Colonic mucosa (tissue), 4 donors: ENCODE results near the gene WDR38. TPM values are rescaled to one million over a fixed set of nuclear protein-coding genes. Genes with fewer than 3 reads are reported as not detected.

Source experiments
- DNase-seq: peaks from one replicate; pipeline ENCODE4 v3.0.0-alpha.2; 2020
- H3K27ac ChIP-seq: fragments of 200-600 bp; one replicate; pipeline ENCODE4 v1.8.0; 2021
- H3K27me3 ChIP-seq: fragments of 200-600 bp; one replicate; pipeline ENCODE4 v1.8.0; 2021
- H3K36me3 ChIP-seq: fragments of 200-600 bp; one replicate; pipeline ENCODE4 v1.8.0; 2021
- H3K4me1 ChIP-seq: fragments of 200-600 bp; one replicate; pipeline ENCODE4 v1.8.0; 2021; ENCODE audit warnings: mild to moderate bottlenecking
- H3K4me3 ChIP-seq: fragments of 200-600 bp; one replicate; pipeline ENCODE4 v1.8.0; 2021
- H3K9ac ChIP-seq, 2 donors: one replicate each; pipeline ENCODE4 v1.7.0; 2013; ENCODE audit warnings: control low read depth in 2 of 2, low read depth in 2 of 2, low read length in 2 of 2
- H3K9me3 ChIP-seq: fragments of 200-600 bp; one replicate; pipeline ENCODE4 v1.8.0; 2021
- CTCF ChIP-seq: fragments of 200-600 bp; IDR thresholded peaks from one replicate; pipeline ENCODE4 v1.8.0; 2022; ENCODE audit warnings: antibody characterized with exemption, mild to moderate bottlenecking
- intact Hi-C: fragments of 100-400 bp; cut with DNase I; formaldehyde crosslinking; loops from one replicate; pipeline ENCODE4 v1.14.1; 2022
- total RNA-seq, 2 donors: library from RNA; stranded (reverse); fragmentation: NEBNext Ultra II Directional in 1 of 2; extraction: Animal tissue kit (Norgen Biotek cat#: 25700) in 1 of 2; gene quantifications; one replicate each; pipeline ENCODE4 v1.2.1, GENCODE V29; 2021
- donor health status: healthy.
- donor health status: DM: no; HTN: no; CAD: no.
- donor health status: DM: no; HTN: no; CAD: no.

The WDR38 gene
- total RNA-seq, 2 donors from 2014 or later, result not detected

- no peak for TF ChIP-seq CTCF
Measured at GRCh38 chr9:124859803-124860581, 6.7 kb downstream of the WDR38 start.

GRCh38 chr9:124860582-124861341 is 7.5 kb downstream of the WDR38 start:
- no peaks in the 10 kb centered on the region for H3K27me3 ChIP-seq
- peak overlapping the region; percentile 77 for H3K4me3 ChIP-seq
- H3K36me3 ChIP-seq, result peaks cover 20% of the 10 kb centered on the region
- peaks cover 18% of the 10 kb centered on the region for H3K4me1 ChIP-seq
- no peak for DNase-seq
- peak overlapping the region; percentile 81 for H3K27ac ChIP-seq
- peak overlapping the region; percentile 80 to 87 for H3K9ac ChIP-seq
- TF ChIP-seq CTCF, result no peak
- no peaks in the 10 kb centered on the region for H3K9me3 ChIP-seq
- intact Hi-C loops, result loop anchor here (2.0 kb wide), 1 partner anchor 282 kb away; the partner anchor contains the start of gene SCAI

More at GRCh38 chr9:124859803-124860581, 6.7 kb downstream of the WDR38 start:
- DNase-seq, result no peak
- Histone ChIP-seq H3K36me3 (peaks cover 20% of the 10 kb centered on the region), H3K9ac (peak overlapping the region; percentile 80 to 87), H3K27ac (no peak overlapping the region), H3K9me3 (no peaks in the 10 kb centered on the region), H3K27me3 (no peaks in the 10 kb centered on the region), H3K4me1 (peaks cover 18% of the 10 kb centered on the region), H3K4me3 (peak overlapping the region; percentile 77)
- intact Hi-C loops, result loop anchor here (2.0 kb wide), 1 partner anchor 283 kb away; the partner anchor contains the start of gene SCAI

GRCh38 chr9:124861342-124862229 is 8.3 kb downstream of the WDR38 start, which contains the start of the genes ARPC5L and RPL35:
TSS of gene ARPC5L (plus strand) at chr9:124862130. CDS start at chr9:124869291, 7,161 bp downstream.
TSS of gene RPL35 (minus strand) at chr9:124861957. CDS start at chr9:124861912, 45 bp downstream.
- H3K27me3 ChIP-seq, result no peaks in the 10 kb centered on the region
- TF ChIP-seq CTCF, result peak; percentile 20
- peaks cover 20% of the 10 kb centered on the region for H3K36me3 ChIP-seq
- peak; percentile 96 for DNase-seq
- H3K9ac ChIP-seq, result peak within 1 kb of the TSS; percentile 80 to 87
- peaks cover 18% of the 10 kb centered on the region for H3K4me1 ChIP-seq
- H3K4me3 ChIP-seq, result peak within 1 kb of the TSS; percentile 77
- H3K27ac ChIP-seq, result peak within 1 kb of the TSS; percentile 81
- no peaks in the 10 kb centered on the region for H3K9me3 ChIP-seq
- intact Hi-C loops, result loop anchor here (2.0 kb wide), 1 partner anchor 281 kb away; the partner anchor contains the start of gene SCAI

- TF ChIP-seq CTCF, result no peak
- H3K27ac ChIP-seq, result no peak overlapping the region
- DNase-seq, result no peak
- H3K27me3 ChIP-seq, result no peaks in the 10 kb centered on the region
- H3K36me3 ChIP-seq, result peaks cover 8% of the 10 kb centered on the region
- no peak overlapping the region for H3K4me3 ChIP-seq
- intact Hi-C loops, result no loop called here
- H3K9ac ChIP-seq, result no peak overlapping the region
- no peaks in the 10 kb centered on the region for H3K9me3 ChIP-seq
- peaks cover 22% of the 10 kb centered on the region for H3K4me1 ChIP-seq
Measured at GRCh38 chr9:124863371-124863871, 10.2 kb downstream of the WDR38 start.
